C4-2B (cell line): ENCODE data around the gene CLEC2D.

Experiments
- H3K27ac ChIP-seq: fragments of 450-650 bp; 2 replicates; pipeline ENCODE4 v1.5.1; 2017
- CTCF ChIP-seq: fragments of 450-650 bp; conservative IDR thresholded peaks from 2 replicates; pipeline ENCODE4 v1.5.1; 2017; ENCODE audit warnings: mild to moderate bottlenecking
- ZFX ChIP-seq: fragments of 450-650 bp; IDR thresholded peaks from 2 replicates; pipeline ENCODE4 v1.6.1; 2017

The CLEC2D gene

GRCh38 chr12:9719790-9720189 lies 50.3 kb downstream of the CLEC2D start:
- TF ChIP-seq ZFX (no peak), CTCF (no peak)

GRCh38 chr12:9721394-9722092 lies 52.0 kb downstream of the CLEC2D start:
- no peak for TF ChIP-seq ZFX
- TF ChIP-seq CTCF: no peak
- peak overlapping the region; percentile 38; the same call in 1 of the 2 replicates for H3K27ac ChIP-seq

More at GRCh38 chr12:9719790-9720189, 50.3 kb downstream of the CLEC2D start:
- H3K27ac ChIP-seq: peak overlapping the region; percentile 24

GRCh38 chr12:9724023-9724422 lies 54.5 kb downstream of the CLEC2D start:
- H3K27ac ChIP-seq: no peak overlapping the region
- TF ChIP-seq CTCF (no peak), ZFX (no peak)

GRCh38 chr12:9725213-9725870 lies 55.8 kb downstream of the CLEC2D start:
- no peak overlapping the region for H3K27ac ChIP-seq
- TF ChIP-seq ZFX (no peak), CTCF (no peak)

GRCh38 chr12:9727813-9728212 lies 58.3 kb downstream of the CLEC2D start:
- TF ChIP-seq ZFX (no peak), CTCF (no peak)
- no peak overlapping the region for H3K27ac ChIP-seq

GRCh38 chr12:9729082-9729481 lies 59.6 kb downstream of the CLEC2D start:
- no peak overlapping the region for H3K27ac ChIP-seq
- TF ChIP-seq ZFX: no peak

GRCh38 chr12:9730011-9730410 lies 60.5 kb downstream of the CLEC2D start:
- TF ChIP-seq ZFX (no peak), CTCF (no peak)
- H3K27ac ChIP-seq: no peak overlapping the region

- TF ChIP-seq ZFX (no peak), CTCF (no peak)
- no peak overlapping the region for H3K27ac ChIP-seq
These were observed 61.1 kb downstream of the CLEC2D start for GRCh38 chr12:9730591-9730990.
